GM21529 (cell line): ENCODE results near the gene LYZL1.
"Not testable (repeated sequence)": the region's sequence is repeated elsewhere in the genome, so short reads cannot be mapped to it uniquely, and the experiment has no call there.

Experiments
- ATAC-seq: cut with Tn5 transposase; IDR thresholded peaks from one replicate; pipeline ENCODE4 v1.9.1; 2021; ENCODE audit not compliant: unreplicated experiment

LYZL1 gene

GRCh38 chr10:29259498-29259897 lies 29.4 kb upstream of the LYZL1 start:
- no peak for ATAC-seq

GRCh38 chr10:29263506-29263905 lies 25.4 kb upstream of the LYZL1 start:
- ATAC-seq: no peak

GRCh38 chr10:29265210-29265768 lies 23.6 kb upstream of the LYZL1 start:
- no peak for ATAC-seq

- ATAC-seq: no peak
These were observed 22.2 kb upstream of the LYZL1 start for GRCh38 chr10:29266641-29267040.

- ATAC-seq: no peak
These were observed 20.9 kb upstream of the LYZL1 start for GRCh38 chr10:29268011-29268410.

GRCh38 chr10:29269486-29269885 lies 19.4 kb upstream of the LYZL1 start:
- no peak for ATAC-seq

GRCh38 chr10:29270883-29271282 lies 18.0 kb upstream of the LYZL1 start:
- ATAC-seq: no peak

- ATAC-seq: no peak
These were observed 17.0 kb upstream of the LYZL1 start for GRCh38 chr10:29271877-29272276.

GRCh38 chr10:29273478-29273877 lies 15.4 kb upstream of the LYZL1 start:
- no peak for ATAC-seq

GRCh38 chr10:29276251-29276850 lies 12.5 kb upstream of the LYZL1 start:
- ATAC-seq: no peak

GRCh38 chr10:29277296-29277695 lies 11.6 kb upstream of the LYZL1 start:
- no peak for ATAC-seq

GRCh38 chr10:29279779-29280487 lies 8.9 kb upstream of the LYZL1 start:
- ATAC-seq: no peak

- no peak for ATAC-seq
These were observed 8.4 kb upstream of the LYZL1 start for GRCh38 chr10:29280488-29280840.

GRCh38 chr10:29285624-29286051 lies 3.2 kb upstream of the LYZL1 start:
- ATAC-seq: peak; percentile 93

- ATAC-seq: no peak
These were observed 1.2 kb upstream of the LYZL1 start for GRCh38 chr10:29287635-29288034.

- ATAC-seq: not testable (repeated sequence)
These were observed 2.7 kb downstream of the LYZL1 start for GRCh38 chr10:29291561-29291960.

GRCh38 chr10:29292406-29292805 lies 3.5 kb downstream of the LYZL1 start:
- ATAC-seq: not testable (repeated sequence)

- no peak for ATAC-seq
These were observed 6.9 kb downstream of the LYZL1 start for GRCh38 chr10:29295813-29296212.

- no peak for ATAC-seq
These were observed 8.8 kb downstream of the LYZL1 start for GRCh38 chr10:29297678-29298077.

GRCh38 chr10:29301359-29301910 lies 12.6 kb downstream of the LYZL1 start:
- ATAC-seq: no peak

GRCh38 chr10:29302499-29302898 lies 13.6 kb downstream of the LYZL1 start:
- ATAC-seq: no peak

- ATAC-seq: no peak
These were observed 15.6 kb downstream of the LYZL1 start for GRCh38 chr10:29304264-29304994.
